ENCODE results near the gene JOSD2. TPM values are rescaled to one million over a fixed set of nuclear protein-coding genes. Genes with fewer than 3 reads are reported as not detected.

Gene JOSD2
- total RNA-seq, 6 experiments from 2014 or later = 15.0 to 27.5 (median 19.1) TPM

DNA sequence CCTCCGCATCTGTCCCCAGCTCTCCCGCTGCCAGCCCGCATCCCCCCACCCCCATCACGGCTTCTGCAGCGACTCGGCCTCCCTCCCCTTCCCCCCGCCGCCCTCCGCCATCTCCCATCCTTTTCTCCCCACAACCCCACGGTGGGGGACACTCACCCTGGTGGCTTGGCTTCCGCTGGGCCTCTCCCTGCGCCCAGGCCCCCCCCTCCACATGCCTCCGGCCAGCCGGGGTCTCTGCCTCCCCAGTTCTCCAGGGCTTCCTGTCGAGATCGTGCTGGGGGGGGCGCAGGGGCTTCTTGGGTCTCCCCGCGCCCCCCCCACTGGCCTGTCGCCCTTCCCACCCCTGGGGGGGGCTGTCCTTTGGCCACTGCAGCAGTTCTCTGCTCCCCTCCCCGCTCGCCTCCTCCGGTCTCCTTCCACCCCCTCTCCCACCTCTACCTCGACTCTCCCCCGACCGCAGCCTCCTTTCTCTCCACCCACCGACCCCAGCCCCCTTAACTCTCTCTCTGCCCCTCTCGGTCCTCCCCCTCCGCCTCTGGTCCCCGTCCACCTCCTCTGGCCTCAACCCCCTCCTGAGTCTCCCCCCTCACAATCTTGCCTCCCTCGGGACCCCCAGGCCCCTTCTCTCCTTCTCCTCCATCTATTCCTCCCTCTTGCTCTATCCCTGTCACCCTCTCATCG lies 40.2 kb upstream of the JOSD2 start:
- intact Hi-C loops (cut with DNase I) = no loop called here
- Histone ChIP-seq H3K4me3 (no peak overlapping the region), H3K27me3 (peaks cover 0 to 2% of the 10 kb centered on the region in 2 donors), H3K9me3 (no peaks in the 10 kb centered on the region), H3K4me1 (peaks cover 0 to under 1% (median 0%) of the 10 kb centered on the region in 4 donors), H3K36me3 (no peaks in the 10 kb centered on the region), H3K27ac (no peak overlapping the region)
- TF ChIP-seq POLR2A (IDR thresholded peaks at IDR 0.05) = no peak
- TF ChIP-seq, protein P1, sequence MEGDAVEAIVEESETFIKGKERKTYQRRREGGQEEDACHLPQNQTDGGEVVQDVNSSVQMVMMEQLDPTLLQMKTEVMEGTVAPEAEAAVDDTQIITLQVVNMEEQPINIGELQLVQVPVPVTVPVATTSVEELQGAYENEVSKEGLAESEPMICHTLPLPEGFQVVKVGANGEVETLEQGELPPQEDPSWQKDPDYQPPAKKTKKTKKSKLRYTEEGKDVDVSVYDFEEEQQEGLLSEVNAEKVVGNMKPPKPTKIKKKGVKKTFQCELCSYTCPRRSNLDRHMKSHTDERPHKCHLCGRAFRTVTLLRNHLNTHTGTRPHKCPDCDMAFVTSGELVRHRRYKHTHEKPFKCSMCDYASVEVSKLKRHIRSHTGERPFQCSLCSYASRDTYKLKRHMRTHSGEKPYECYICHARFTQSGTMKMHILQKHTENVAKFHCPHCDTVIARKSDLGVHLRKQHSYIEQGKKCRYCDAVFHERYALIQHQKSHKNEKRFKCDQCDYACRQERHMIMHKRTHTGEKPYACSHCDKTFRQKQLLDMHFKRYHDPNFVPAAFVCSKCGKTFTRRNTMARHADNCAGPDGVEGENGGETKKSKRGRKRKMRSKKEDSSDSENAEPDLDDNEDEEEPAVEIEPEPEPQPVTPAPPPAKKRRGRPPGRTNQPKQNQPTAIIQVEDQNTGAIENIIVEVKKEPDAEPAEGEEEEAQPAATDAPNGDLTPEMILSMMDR (IDR thresholded peaks at IDR 0.05) = no peak
- no peak for ATAC-seq
- DNase-seq = no peak
- WGBS (ENCODE audit: insufficient coverage, low coverage, low lambda C conversion rate, missing lambda C conversion rate) = 5% methylated on average over 30 of the region's 32 CpGs

GRCh38 chr19:50550594-50550966 lies 39.6 kb upstream of the JOSD2 start:
- no peak for TF ChIP-seq POLR2A (IDR thresholded peaks at IDR 0.05)
- TF ChIP-seq, protein P1 (IDR thresholded peaks at IDR 0.05) = no peak
- Histone ChIP-seq H3K36me3 (no peaks in the 10 kb centered on the region), H3K4me3 (no peak overlapping the region), H3K9me3 (no peaks in the 10 kb centered on the region), H3K4me1 (no peaks in the 10 kb centered on the region), H3K27ac (no peak overlapping the region), H3K27me3 (no peaks in the 10 kb centered on the region)
- DNase-seq (no peak), ATAC-seq (no peak)
- intact Hi-C loops (cut with DNase I) = no loop called here
- WGBS (ENCODE audit: insufficient coverage, low coverage, low lambda C conversion rate, missing lambda C conversion rate) = 18% methylated on average over 4 of the region's 8 CpGs

GRCh38 chr19:50549927-50550593 lies 39.1 kb upstream of the JOSD2 start:
- H3K27ac ChIP-seq = no peak overlapping the region
- intact Hi-C loops (cut with DNase I) = no loop called here
- H3K36me3 ChIP-seq = no peaks in the 10 kb centered on the region
- H3K4me1 ChIP-seq = no peaks in the 10 kb centered on the region
- WGBS (ENCODE audit: insufficient coverage, low coverage, low lambda C conversion rate, missing lambda C conversion rate) = 27% methylated on average over 5 of the region's 17 CpGs
- H3K27me3 ChIP-seq = no peaks in the 10 kb centered on the region
- DNase-seq = no peak
- no peak overlapping the region for H3K4me3 ChIP-seq
- no peaks in the 10 kb centered on the region for H3K9me3 ChIP-seq
- ATAC-seq = no peak
- TF ChIP-seq POLR2A (IDR thresholded peaks at IDR 0.05) = no peak
- TF ChIP-seq, protein P1 (IDR thresholded peaks at IDR 0.05) = no peak

DNA sequence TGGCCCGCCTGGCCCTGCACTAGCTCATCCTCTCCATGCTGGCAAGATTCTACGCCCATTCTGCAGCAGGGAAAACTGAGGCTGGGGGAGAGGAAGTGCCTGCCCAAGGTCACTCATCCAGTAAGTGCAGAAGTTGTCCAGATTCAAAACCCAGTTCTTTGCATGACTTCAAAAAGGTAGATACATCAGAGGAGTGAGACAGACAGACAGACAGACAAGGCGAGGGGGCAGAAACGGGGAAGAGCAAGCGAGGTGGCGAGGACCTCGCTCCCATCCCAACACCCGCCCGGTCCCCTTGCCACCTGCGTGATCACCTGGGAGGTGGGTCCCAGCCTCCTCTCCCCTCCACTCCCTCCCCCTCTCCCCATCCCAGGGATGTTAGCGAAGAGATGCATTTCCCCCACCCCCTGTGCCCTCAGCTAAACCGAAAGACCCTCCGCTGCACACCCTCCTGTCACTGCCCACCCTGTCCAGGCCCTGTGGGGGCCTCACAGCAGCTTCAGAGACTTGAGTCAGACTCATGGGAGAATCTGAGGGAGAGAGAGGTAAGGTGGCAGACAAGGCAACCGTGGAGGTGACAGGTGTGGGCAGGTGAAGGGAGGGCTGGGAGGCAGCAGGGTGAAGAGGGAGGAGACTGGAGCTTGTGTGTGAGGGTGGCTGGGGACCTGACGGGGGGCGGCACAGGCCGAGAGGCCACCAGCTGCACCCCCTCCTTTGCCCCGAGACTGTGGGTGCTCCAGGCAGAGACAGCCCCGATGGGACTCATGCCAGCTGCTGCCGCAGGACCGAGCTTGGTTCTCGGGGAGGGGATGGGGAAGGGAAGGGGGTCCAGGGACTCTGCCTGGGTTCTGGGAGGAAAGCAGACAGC lies 38.3 kb upstream of the JOSD2 start:
- H3K27ac ChIP-seq = no peak overlapping the region
- DNase-seq = no peak
- no peak for ATAC-seq
- WGBS (ENCODE audit: insufficient coverage, low coverage, low lambda C conversion rate, missing lambda C conversion rate) = 35% methylated on average over 11 of the region's 22 CpGs
- H3K4me1 ChIP-seq = no peaks in the 10 kb centered on the region
- no peak overlapping the region for H3K4me3 ChIP-seq
- no peaks in the 10 kb centered on the region for H3K36me3 ChIP-seq
- no peaks in the 10 kb centered on the region for H3K9me3 ChIP-seq
- intact Hi-C loops (cut with DNase I) = no loop called here
- H3K27me3 ChIP-seq = no peaks in the 10 kb centered on the region
- no peak for TF ChIP-seq POLR2A (IDR thresholded peaks at IDR 0.05)
- TF ChIP-seq, protein P1 (IDR thresholded peaks at IDR 0.05) = no peak
